ENCODE data around the gene B3GALT6.

Gene B3GALT6

GRCh38 chr1:1204425-1204920 lies 27.6 kb upstream of the B3GALT6 start:
- no peak for TF ChIP-seq REST (IDR thresholded peaks at IDR 0.05; ENCODE audit: insufficient replicate concordance, low read depth)
- no peak for TF ChIP-seq GABPA (IDR thresholded peaks at IDR 0.05; ENCODE audit: low read depth)
- TF ChIP-seq POLR2AphosphoS5 (IDR thresholded peaks at IDR 0.05; ENCODE audit: low read depth) = no peak
- TF ChIP-seq SPI1 (IDR thresholded peaks at IDR 0.05; ENCODE audit: borderline replicate concordance, low read depth) = no peak
- no peak for TF ChIP-seq CTCF (IDR thresholded peaks at IDR 0.05; ENCODE audit: insufficient read depth, low read length)
- H3K27ac ChIP-seq (replicated peaks) = no peak overlapping the region
- no peak overlapping the region for H3K4me3 ChIP-seq (replicated peaks; ENCODE audit: insufficient read depth, low read length)
- no peak for DNase-seq (ENCODE audit: low read depth in 1 of 2, low spot score in 1 of 2)
- H3K27me3 ChIP-seq (ENCODE audit: insufficient read depth, poor library complexity, severe bottlenecking) = peaks cover 62% of the 10 kb centered on the region

- no peak for TF ChIP-seq REST (IDR thresholded peaks at IDR 0.05; ENCODE audit: insufficient replicate concordance, low read depth)
- no peak for TF ChIP-seq GABPA (IDR thresholded peaks at IDR 0.05; ENCODE audit: low read depth)
- no peak for TF ChIP-seq SPI1 (IDR thresholded peaks at IDR 0.05; ENCODE audit: borderline replicate concordance, low read depth)
- no peak for TF ChIP-seq POLR2AphosphoS5 (IDR thresholded peaks at IDR 0.05; ENCODE audit: low read depth)
- no peak for TF ChIP-seq CTCF (IDR thresholded peaks at IDR 0.05; ENCODE audit: insufficient read depth, low read length)
- no peak for DNase-seq (ENCODE audit: low read depth in 1 of 2, low spot score in 1 of 2)
- Histone ChIP-seq H3K4me3 (replicated peaks; ENCODE audit: insufficient read depth, low read length) (no peak overlapping the region), H3K27ac (replicated peaks) (no peak overlapping the region), H3K27me3 (ENCODE audit: insufficient read depth, poor library complexity, severe bottlenecking) (peaks cover 56% of the 10 kb centered on the region)
Observed at GRCh38 chr1:1204998-1205768, 26.9 kb upstream of the B3GALT6 start.

- H3K4me3 ChIP-seq (replicated peaks; ENCODE audit: insufficient read depth, low read length) = no peak overlapping the region
- peaks cover 49% of the 10 kb centered on the region for H3K27me3 ChIP-seq (ENCODE audit: insufficient read depth, poor library complexity, severe bottlenecking)
- no peak overlapping the region for H3K27ac ChIP-seq (replicated peaks)
- TF ChIP-seq GABPA (IDR thresholded peaks at IDR 0.05; ENCODE audit: low read depth) (no peak), SPI1 (IDR thresholded peaks at IDR 0.05; ENCODE audit: borderline replicate concordance, low read depth) (peak; percentile 26; the same call in 1 of the 2 replicates), REST (IDR thresholded peaks at IDR 0.05; ENCODE audit: insufficient replicate concordance, low read depth) (no peak), POLR2AphosphoS5 (IDR thresholded peaks at IDR 0.05; ENCODE audit: low read depth) (no peak), CTCF (IDR thresholded peaks at IDR 0.05; ENCODE audit: insufficient read depth, low read length) (no peak)
- DNase-seq (ENCODE audit: low read depth in 1 of 2, low spot score in 1 of 2) = peak in 1 of 2 experiments; percentile 36
Observed at GRCh38 chr1:1205769-1206375, 26.2 kb upstream of the B3GALT6 start.

Measured in HL-60 (cell line).